CD4-positive, CD25-positive, alpha-beta regulatory T cell (primary cell): ENCODE data around the gene AFF3. TPM values are rescaled to one million over a fixed set of nuclear protein-coding genes. Genes with fewer than 3 reads are reported as not detected.

ENCODE experiments used
- ATAC-seq, 2 donors: fragments of 150-1000 bp; cut with Tn5 transposase; one replicate each; pipeline ENCODE4 v1.10.0; 2021; ENCODE audit warnings: low read depth in 2 of 2, moderate number of reproducible peaks in 2 of 2, moderate library complexity in 1 of 2
- DNase-seq, 3 donors: peaks; one replicate each; pipeline versions ENCODE4 v3.0.0 to v3.0.0-alpha.2; 2012 to 2022; ENCODE audit warnings: mixed read lengths in 1 of 3
- H3K27ac ChIP-seq: one replicate; pipeline ENCODE4 v1.7.0; 2013; ENCODE audit warnings: mild to moderate bottlenecking, low read length; ENCODE audit not compliant: insufficient read depth, poor library complexity, severe bottlenecking
- H3K27me3 ChIP-seq: one replicate; pipeline ENCODE4 v1.7.0; 2013; ENCODE audit warnings: low read length; ENCODE audit not compliant: control insufficient read depth, insufficient read depth
- H3K36me3 ChIP-seq: one replicate; pipeline ENCODE4 v1.7.0; 2013; ENCODE audit warnings: mild to moderate bottlenecking, low read length, moderate library complexity; ENCODE audit not compliant: control insufficient read depth, insufficient read depth
- H3K4me1 ChIP-seq: 2 replicates; pipeline ENCODE4 v1.7.0; 2013; ENCODE audit warnings: mild to moderate bottlenecking, low read length; ENCODE audit not compliant: insufficient read depth, control insufficient read depth, poor library complexity, severe bottlenecking
- H3K4me3 ChIP-seq: one replicate; pipeline ENCODE4 v1.7.0; 2013; ENCODE audit warnings: low read depth, mild to moderate bottlenecking, low read length, moderate library complexity
- H3K9me3 ChIP-seq, 2 experiments: 1 replicate in 1 of 2; 2 replicates in 1 of 2; pipeline ENCODE4 v1.7.0; 2013; ENCODE audit warnings: low read length in 2 of 2, mild to moderate bottlenecking in 1 of 2, moderate library complexity in 1 of 2; ENCODE audit not compliant: control insufficient read depth in 2 of 2
- H3K27ac Mint-ChIP-seq, 3 donors: one replicate each; pipeline ENCODE4 v1.8.0; 2020 to 2022; ENCODE audit warnings: mild to moderate bottlenecking in 3 of 3, mixed read lengths in 3 of 3, moderate library complexity in 2 of 3
- H3K27me3 Mint-ChIP-seq: one replicate; pipeline ENCODE4 v1.8.0; 2022; ENCODE audit warnings: mild to moderate bottlenecking, mixed read lengths
- H3K36me3 Mint-ChIP-seq: one replicate; pipeline ENCODE4 v1.8.0; 2020; ENCODE audit warnings: mixed read lengths
- H3K4me1 Mint-ChIP-seq, 4 donors: one replicate each; pipeline ENCODE4 v1.8.0; 2020 to 2022; ENCODE audit warnings: mixed read lengths in 4 of 4, mild to moderate bottlenecking in 1 of 4
- H3K4me3 Mint-ChIP-seq, 4 donors: one replicate each; pipeline ENCODE4 v1.8.0; 2020 to 2022; ENCODE audit warnings: mild to moderate bottlenecking in 4 of 4, mixed read lengths in 4 of 4, moderate library complexity in 3 of 4
- H3K9me3 Mint-ChIP-seq, 7 donors: one replicate each; pipeline ENCODE4 v1.8.0; 2020 to 2022; ENCODE audit warnings: mixed read lengths in 7 of 7, mild to moderate bottlenecking in 3 of 7, moderate library complexity in 2 of 7
- polyA plus RNA-seq, 4 donors: library from polyadenylated mRNA; unstranded; fragments of 300-500 nt; fragmentation: Illumina TruSeq; gene quantifications; one replicate each; pipeline ENCODE4 v1.2.3, GENCODE V29; 2021
- total RNA-seq: library from RNA; stranded (reverse); gene quantifications from one replicate; pipeline ENCODE4 v1.2.3, GENCODE V29; 2022

Gene AFF3
- total and polyA plus RNA-seq, 5 donors from 2014 or later: 0.82 to 10.1 (median 4.2) TPM

DNA sequence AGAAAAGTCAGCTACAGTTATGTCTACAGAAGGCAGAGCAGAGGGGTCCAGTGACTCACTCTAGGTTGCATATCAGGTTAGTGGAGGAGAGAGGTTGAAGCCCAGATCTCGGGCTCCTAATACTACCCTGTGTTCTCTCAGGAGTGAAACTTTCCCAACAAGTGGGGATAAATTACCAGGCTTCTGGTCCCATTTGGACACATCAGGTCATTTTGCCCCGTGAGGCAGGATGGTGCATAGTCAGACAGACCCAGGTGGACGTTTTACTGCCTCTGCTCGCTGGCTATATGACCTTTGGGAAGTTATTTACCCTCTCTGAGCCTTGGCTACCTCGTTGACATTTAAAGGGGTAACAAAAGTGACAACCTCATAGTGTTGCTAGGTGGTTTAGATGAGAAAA, 524.6 kb downstream of the AFF3 start:
- Mint-ChIP-seq H3K9me3 (no peaks in the 10 kb centered on the region), H3K27ac (no peak overlapping the region), H3K36me3 (peaks cover 12% of the 10 kb centered on the region), H3K27me3 (peaks cover 5% of the 10 kb centered on the region), H3K4me1 (no peaks in the 10 kb centered on the region), H3K4me3 (no peak overlapping the region)
- ATAC-seq (no peak), DNase-seq (no peak)
- no peaks in the 10 kb centered on the region for H3K27me3 ChIP-seq
- H3K9me3 ChIP-seq: no peaks in the 10 kb centered on the region
- no peak overlapping the region for H3K4me3 ChIP-seq
- H3K36me3 ChIP-seq: no peaks in the 10 kb centered on the region
- no peaks in the 10 kb centered on the region for H3K4me1 ChIP-seq
- no peak overlapping the region for H3K27ac ChIP-seq

DNA sequence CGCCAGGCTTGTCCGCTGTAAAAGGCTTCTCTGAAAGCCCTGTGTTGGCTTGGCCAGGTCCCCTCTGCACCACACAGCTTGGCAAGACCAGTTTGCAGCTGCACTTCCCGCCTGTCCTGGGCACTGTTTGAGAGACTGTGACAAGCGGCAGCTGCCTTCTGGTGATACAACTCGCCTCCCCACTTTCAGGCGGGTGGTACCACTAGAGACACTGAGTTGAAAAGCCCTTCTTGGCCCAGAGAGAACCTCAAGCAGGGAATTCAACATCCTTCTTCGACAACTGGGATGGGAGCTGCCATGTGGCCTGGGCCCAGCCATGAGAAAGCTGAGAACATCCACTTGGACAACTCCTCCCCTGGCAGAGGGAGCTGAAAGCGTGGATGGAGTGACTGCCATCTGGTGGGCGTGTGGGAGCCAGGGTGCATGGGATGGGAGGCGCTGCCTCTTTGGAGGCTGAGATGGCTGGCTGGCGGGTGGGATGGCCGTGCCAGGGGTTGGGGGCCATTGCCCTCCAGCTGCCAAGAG, 527.1 kb downstream of the AFF3 start:
- H3K27ac ChIP-seq: no peak overlapping the region
- H3K36me3 ChIP-seq: no peaks in the 10 kb centered on the region
- ATAC-seq: no peak
- no peaks in the 10 kb centered on the region for H3K27me3 ChIP-seq
- no peaks in the 10 kb centered on the region for H3K9me3 ChIP-seq
- H3K4me1 ChIP-seq: no peaks in the 10 kb centered on the region
- Mint-ChIP-seq H3K27me3 (peaks cover 5% of the 10 kb centered on the region), H3K4me1 (peaks cover 0 to 4% (median 0%) of the 10 kb centered on the region in 4 donors), H3K27ac (peak overlapping the region in 1 of 3 donors; percentile 83), H3K9me3 (no peaks in the 10 kb centered on the region), H3K4me3 (no peak overlapping the region), H3K36me3 (peaks cover 3% of the 10 kb centered on the region)
- DNase-seq: no peak
- no peak overlapping the region for H3K4me3 ChIP-seq

DNA sequence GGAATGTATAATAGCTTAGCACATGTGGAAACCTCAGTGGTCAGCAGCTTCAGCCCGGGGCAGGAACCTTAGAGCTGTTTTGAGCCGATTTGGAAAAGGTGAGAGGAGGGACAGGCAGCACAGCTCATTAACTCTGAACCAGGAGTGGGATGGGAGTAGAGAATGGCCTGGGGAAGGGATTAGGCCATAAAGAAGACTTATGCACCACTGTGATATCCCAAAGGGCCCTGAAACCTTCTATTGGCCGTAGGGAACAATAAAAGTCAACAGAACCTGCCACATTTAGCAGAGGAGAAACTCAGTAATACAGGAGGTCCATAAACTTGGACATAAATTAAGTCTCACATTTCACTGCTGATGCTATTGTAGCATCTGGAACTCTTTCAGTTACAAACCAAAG, 528.4 kb downstream of the AFF3 start:
- H3K27me3 Mint-ChIP-seq: peaks cover 5% of the 10 kb centered on the region
- peaks cover 3% of the 10 kb centered on the region for H3K36me3 Mint-ChIP-seq
- no peak overlapping the region for H3K4me3 Mint-ChIP-seq
- no peaks in the 10 kb centered on the region for H3K36me3 ChIP-seq
- DNase-seq: no peak
- H3K4me1 ChIP-seq: no peaks in the 10 kb centered on the region
- no peak overlapping the region for H3K27ac Mint-ChIP-seq
- H3K27me3 ChIP-seq: no peaks in the 10 kb centered on the region
- no peaks in the 10 kb centered on the region for H3K9me3 Mint-ChIP-seq
- H3K27ac ChIP-seq: no peak overlapping the region
- H3K4me3 ChIP-seq: no peak overlapping the region
- H3K4me1 Mint-ChIP-seq: peaks cover 0 to 8% (median 0%) of the 10 kb centered on the region in 4 donors
- no peak for ATAC-seq
- H3K9me3 ChIP-seq: no peaks in the 10 kb centered on the region

DNA sequence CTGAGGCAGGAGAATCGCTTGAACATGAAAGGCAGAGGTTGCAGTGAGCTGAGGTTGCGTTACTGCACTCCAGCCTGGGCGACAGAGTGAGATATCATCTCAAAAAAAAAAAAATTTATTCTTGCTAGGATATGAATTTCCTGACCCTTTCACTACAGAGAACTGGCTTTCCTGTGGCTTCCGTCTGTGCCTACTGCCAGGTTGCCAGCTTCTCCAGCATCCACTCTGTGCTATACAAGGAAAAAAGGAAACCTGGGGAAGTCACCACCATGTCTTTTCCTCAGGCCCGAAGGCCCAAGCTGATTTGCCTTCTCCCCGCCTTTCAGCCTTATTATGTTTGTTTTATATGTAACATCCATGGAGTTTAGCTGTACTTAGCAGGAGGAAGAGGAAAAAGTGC, 530.6 kb downstream of the AFF3 start:
- Histone ChIP-seq H3K27ac (no peak overlapping the region), H3K4me1 (no peaks in the 10 kb centered on the region), H3K4me3 (no peak overlapping the region), H3K9me3 (no peaks in the 10 kb centered on the region), H3K27me3 (no peaks in the 10 kb centered on the region), H3K36me3 (no peaks in the 10 kb centered on the region)
- H3K27me3 Mint-ChIP-seq: peaks cover 5% of the 10 kb centered on the region
- H3K36me3 Mint-ChIP-seq: peaks cover 2% of the 10 kb centered on the region
- H3K9me3 Mint-ChIP-seq: peaks cover 0 to 1% (median 0%) of the 10 kb centered on the region in 7 donors
- H3K4me1 Mint-ChIP-seq: peaks cover 0 to 8% (median under 1%) of the 10 kb centered on the region in 4 donors
- ATAC-seq (no peak), DNase-seq (no peak)
- no peak overlapping the region for H3K27ac Mint-ChIP-seq
- no peak overlapping the region for H3K4me3 Mint-ChIP-seq

DNA sequence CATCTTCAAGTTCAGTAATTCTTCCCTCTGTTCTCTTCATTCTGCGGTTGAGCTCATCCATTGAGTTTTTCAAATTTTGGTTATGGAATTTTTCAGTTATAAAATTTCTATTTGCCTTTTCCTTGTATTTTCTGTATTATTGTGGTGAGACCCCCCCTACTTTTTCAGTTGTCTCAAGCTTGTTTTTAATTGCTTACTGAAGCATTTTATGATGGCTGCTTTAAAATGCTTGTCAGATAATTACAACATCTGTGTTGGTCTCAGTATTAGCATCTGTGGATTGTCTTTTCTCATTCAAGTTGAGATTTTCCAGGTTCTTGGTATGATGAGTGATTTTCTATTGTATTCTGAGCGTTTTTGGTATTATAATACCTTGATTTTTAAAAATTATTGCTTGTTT, 531.4 kb downstream of the AFF3 start:
- Histone ChIP-seq H3K27ac (no peak overlapping the region), H3K27me3 (no peaks in the 10 kb centered on the region), H3K4me1 (no peaks in the 10 kb centered on the region), H3K4me3 (no peak overlapping the region), H3K36me3 (no peaks in the 10 kb centered on the region), H3K9me3 (no peaks in the 10 kb centered on the region)
- no peak for DNase-seq
- Mint-ChIP-seq H3K36me3 (no peaks in the 10 kb centered on the region), H3K9me3 (peaks cover 0 to 1% (median 0%) of the 10 kb centered on the region in 7 donors), H3K4me1 (peaks cover 0 to 8% (median under 1%) of the 10 kb centered on the region in 4 donors), H3K4me3 (no peak overlapping the region), H3K27ac (no peak overlapping the region), H3K27me3 (peaks cover 5% of the 10 kb centered on the region)
- ATAC-seq: no peak

DNA sequence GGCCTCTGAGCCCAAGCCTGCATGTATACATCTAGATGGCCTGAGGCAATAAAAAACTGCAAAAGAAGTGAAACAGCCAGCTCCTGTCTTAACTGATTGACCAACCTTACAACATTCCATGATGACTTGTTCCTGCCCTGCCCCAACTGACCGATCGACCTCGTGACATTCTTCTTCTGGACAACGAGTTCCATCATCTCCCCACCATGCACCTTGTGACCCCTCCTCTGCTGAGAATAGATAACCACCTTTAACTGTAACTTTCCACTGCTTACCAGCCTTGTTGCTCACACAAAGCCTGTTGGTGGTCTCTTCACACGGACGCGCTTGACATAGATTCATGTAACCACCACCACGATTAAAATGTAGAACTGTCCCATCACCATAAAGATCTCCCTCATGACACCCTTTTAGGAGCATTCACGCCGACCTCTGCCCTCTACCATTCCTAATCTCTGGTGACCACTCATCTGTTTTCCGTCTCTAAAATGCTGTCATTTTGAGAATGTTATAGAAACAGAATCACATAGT, 532.5 kb downstream of the AFF3 start:
- H3K9me3 ChIP-seq: no peaks in the 10 kb centered on the region
- no peak overlapping the region for H3K4me3 ChIP-seq
- Mint-ChIP-seq H3K4me3 (no peak overlapping the region), H3K27ac (no peak overlapping the region), H3K9me3 (peaks cover 0 to 1% (median 0%) of the 10 kb centered on the region in 7 donors), H3K27me3 (peaks cover 5% of the 10 kb centered on the region), H3K36me3 (no peaks in the 10 kb centered on the region), H3K4me1 (peaks cover 0 to 8% (median under 1%) of the 10 kb centered on the region in 4 donors)
- H3K4me1 ChIP-seq: no peaks in the 10 kb centered on the region
- H3K36me3 ChIP-seq: no peaks in the 10 kb centered on the region
- no peak overlapping the region for H3K27ac ChIP-seq
- DNase-seq (no peak), ATAC-seq (no peak)
- H3K27me3 ChIP-seq: no peaks in the 10 kb centered on the region

DNA sequence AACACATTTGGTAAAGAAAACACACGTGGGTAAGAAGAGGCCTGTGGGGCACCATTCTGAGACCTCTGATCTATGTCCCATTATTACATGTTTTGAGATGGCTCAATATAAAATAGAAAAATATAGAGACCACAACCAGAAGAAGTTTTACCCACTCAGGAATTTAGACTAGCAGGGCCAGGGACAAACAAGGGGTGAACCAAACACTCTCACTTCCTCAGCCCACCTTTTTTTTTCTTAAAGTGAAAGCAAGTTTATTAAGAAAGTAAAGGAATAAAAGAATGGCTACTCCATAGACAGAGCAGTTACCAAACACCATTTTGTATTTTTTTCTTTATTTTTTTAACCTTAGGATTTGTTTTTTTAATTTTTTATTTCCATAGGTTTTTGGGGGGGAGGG, 533.5 kb downstream of the AFF3 start:
- Histone ChIP-seq H3K4me3 (no peak overlapping the region), H3K36me3 (no peaks in the 10 kb centered on the region), H3K27me3 (no peaks in the 10 kb centered on the region), H3K27ac (no peak overlapping the region), H3K9me3 (no peaks in the 10 kb centered on the region), H3K4me1 (no peaks in the 10 kb centered on the region)
- Mint-ChIP-seq H3K9me3 (peaks cover 0 to 1% (median 0%) of the 10 kb centered on the region in 7 donors), H3K4me3 (no peak overlapping the region), H3K4me1 (peaks cover 0 to 8% (median under 1%) of the 10 kb centered on the region in 4 donors), H3K27ac (no peak overlapping the region), H3K27me3 (peaks cover 4% of the 10 kb centered on the region), H3K36me3 (no peaks in the 10 kb centered on the region)
- ATAC-seq (no peak), DNase-seq (no peak)

DNA sequence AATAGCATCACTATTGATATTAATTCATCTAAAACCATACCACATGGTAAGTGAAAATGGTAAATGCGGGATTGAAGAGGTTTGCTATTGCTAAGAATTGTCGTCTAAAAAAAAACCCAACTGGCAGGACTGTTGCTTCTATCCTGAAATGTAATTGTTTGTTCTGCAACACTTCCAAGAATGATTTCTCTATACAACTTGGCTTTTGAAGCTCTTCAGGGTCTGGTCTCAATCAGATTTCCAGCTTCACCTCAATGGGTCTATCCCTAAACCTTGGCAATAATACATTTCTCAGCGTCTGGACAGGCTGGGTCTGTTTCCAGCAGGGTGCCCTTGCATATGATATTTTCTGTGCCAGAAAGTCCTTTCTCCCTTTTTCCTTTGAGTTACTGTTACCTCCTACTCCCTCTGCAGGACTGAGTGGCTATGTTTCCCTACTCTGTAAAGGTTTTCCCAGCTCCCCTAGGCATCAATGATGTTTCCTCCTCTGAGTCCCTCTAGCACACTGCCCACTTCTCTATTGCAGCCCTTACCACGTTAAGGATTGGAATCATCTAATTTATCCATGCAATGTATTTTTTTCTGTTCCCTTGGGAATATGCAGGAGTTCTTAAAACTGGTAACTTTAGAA, 534.4 kb downstream of the AFF3 start:
- Mint-ChIP-seq H3K27ac (no peak overlapping the region), H3K4me1 (peaks cover 0 to 8% (median under 1%) of the 10 kb centered on the region in 4 donors), H3K36me3 (no peaks in the 10 kb centered on the region), H3K27me3 (no peaks in the 10 kb centered on the region), H3K4me3 (no peak overlapping the region), H3K9me3 (peaks cover 0 to 1% (median 0%) of the 10 kb centered on the region in 7 donors)
- Histone ChIP-seq H3K36me3 (no peaks in the 10 kb centered on the region), H3K9me3 (no peaks in the 10 kb centered on the region), H3K27me3 (no peaks in the 10 kb centered on the region), H3K27ac (no peak overlapping the region), H3K4me3 (no peak overlapping the region), H3K4me1 (no peaks in the 10 kb centered on the region)
- ATAC-seq (no peak), DNase-seq (no peak)
